ENCODE data around the gene KCNK18.

DNA sequence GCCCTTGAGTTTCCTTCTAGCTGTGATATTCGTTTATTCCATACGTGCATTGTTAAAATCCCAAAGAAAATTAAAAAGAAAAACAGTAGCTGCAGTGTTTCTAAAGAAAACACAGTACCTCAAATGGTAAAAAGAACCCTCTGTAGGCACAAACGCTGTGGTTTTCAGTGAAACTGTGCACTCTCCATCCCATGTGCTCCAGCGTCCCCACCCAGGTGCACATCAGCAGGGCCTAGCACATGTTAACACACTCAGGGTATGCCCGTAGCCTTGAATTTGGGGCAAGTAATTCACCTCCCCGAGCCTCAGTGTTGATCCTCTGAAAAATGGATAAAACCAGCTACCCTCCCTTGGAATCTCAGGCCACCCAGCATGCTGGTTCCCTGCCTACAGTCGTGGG is 53.1 kb downstream of the KCNK18 start:
- TF ChIP-seq POLR2AphosphoS5 (IDR thresholded peaks at IDR 0.05; ENCODE audit: low read depth, low read length) (no peak), TAF1 (IDR thresholded peaks at IDR 0.05; ENCODE audit: borderline replicate concordance, insufficient read depth, low read length) (no peak), SIN3A (IDR thresholded peaks at IDR 0.05; ENCODE audit: borderline replicate concordance, insufficient read depth, low read length) (no peak)
